ENCODE results near the gene SPATA21.
"Not testable (repeated sequence)": the region's sequence is repeated elsewhere in the genome, so short reads cannot be mapped to it uniquely, and the experiment has no call there.

- TF ChIP-seq CTCF, EP300, POLR2AphosphoS5, POLR2A (IDR thresholded peaks at IDR 0.05): not testable (repeated sequence)
Measured at GRCh38 chr1:16474891-16475290, 37.7 kb upstream of the SPATA21 start.

All from suprapubic skin (tissue), 4 donors.